ENCODE measurements around the gene PRICKLE4.

- TF ChIP-seq EZH2 (IDR thresholded peaks at IDR 0.05; ENCODE audit: borderline replicate concordance, insufficient read depth, low read depth, low read length, poor library complexity, severe bottlenecking) (no peak), CTCF (IDR thresholded peaks at IDR 0.05) (no peak)
These were observed 35.0 kb downstream of the PRICKLE4 start for GRCh38 chr6:41815587-41815986.

Measured in B cell (primary cell).